Thoracic aorta (tissue), 2 donors: ENCODE results near the gene IGDCC3. TPM values are rescaled to one million over a fixed set of nuclear protein-coding genes. Genes with fewer than 3 reads are reported as not detected.

ENCODE experiments used
- ATAC-seq: fragments of 150-250 bp; one replicate; pipeline ENCODE4 v1.8.0; 2017; ENCODE audit warnings: low read depth; ENCODE audit not compliant: insufficient number of reproducible peaks, low FRiP score
- DNase-seq: peaks from one replicate; pipeline ENCODE4 v3.0.0-alpha.2; 2020; ENCODE audit warnings: low spot score
- H3K27ac ChIP-seq, 2 donors: fragments of 200-600 bp; sonication (generic); 1 replicate in 1 of 2; 2 replicates in 1 of 2; pipeline ENCODE4 v1.5.1; 2016; ENCODE audit warnings: mild to moderate bottlenecking in 2 of 2, moderate library complexity in 2 of 2
- H3K27me3 ChIP-seq: fragments of 200-600 bp; sonication (generic); replicated peaks from 2 replicates; pipeline ENCODE4 v1.6.0; 2016; ENCODE audit warnings: mild to moderate bottlenecking; ENCODE audit not compliant: insufficient read depth
- H3K36me3 ChIP-seq: fragments of 200-600 bp; sonication (generic); one replicate; pipeline ENCODE4 v1.5.1; 2016
- H3K4me1 ChIP-seq, 2 donors: fragments of 200-600 bp; sonication (generic); 1 replicate in 1 of 2; 2 replicates in 1 of 2; pipeline versions ENCODE4 v1.5.1 to v1.6.0; 2016; ENCODE audit warnings: low read depth in 2 of 2, mild to moderate bottlenecking in 1 of 2; ENCODE audit not compliant: control insufficient read depth in 1 of 2
- H3K4me3 ChIP-seq: fragments of 200-600 bp; sonication (generic); 2 replicates; pipeline ENCODE4 v1.5.1; 2016; ENCODE audit warnings: mild to moderate bottlenecking
- H3K9me3 ChIP-seq: fragments of 200-600 bp; sonication (generic); 2 replicates; pipeline ENCODE4 v1.5.1; 2016
- total RNA-seq, 2 donors: library from RNA; depleted of rRNA; stranded (reverse); fragments of >200 nt; gene quantifications; one replicate each; pipeline versions ENCODE4 v1.1.0 to v1.2.3, GENCODE V29; 2016
- TF ChIP-seq, protein P1 (sequence below): fragments of 200-600 bp; sonication (generic); IDR thresholded peaks from one replicate; pipeline ENCODE4 v1.5.1; 2019; ENCODE audit warnings: antibody characterized with exemption

IGDCC3 gene
- total RNA-seq, 2 donors from 2014 or later: not detected

DNA sequence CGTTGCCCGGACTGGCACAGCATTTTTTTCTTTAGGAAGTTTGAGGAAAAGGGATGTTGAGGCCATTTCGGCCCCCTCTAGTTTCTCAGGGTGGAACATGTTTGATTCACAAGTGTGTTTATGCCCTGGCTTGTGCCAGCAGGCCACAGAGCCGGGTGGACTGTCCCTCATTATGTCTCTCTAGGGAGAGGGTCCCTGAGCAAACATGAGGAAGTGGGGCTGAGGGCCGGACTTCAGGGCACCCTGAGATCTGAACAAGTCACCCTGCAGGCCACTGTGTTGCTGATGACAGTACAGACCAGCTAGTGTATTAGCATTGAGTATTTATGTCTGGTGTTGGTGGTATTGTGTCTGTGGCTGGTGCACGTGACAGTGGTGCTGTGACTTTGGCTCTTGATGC, 38.4 kb downstream of the IGDCC3 start:
- Histone ChIP-seq H3K9me3 (no peaks in the 10 kb centered on the region), H3K36me3 (no peaks in the 10 kb centered on the region), H3K27me3 (no peaks in the 10 kb centered on the region), H3K4me3 (no peak overlapping the region), H3K27ac (no peak overlapping the region), H3K4me1 (no peaks in the 10 kb centered on the region)
- no peak for ATAC-seq
- DNase-seq: no peak
- TF ChIP-seq, protein P1, sequence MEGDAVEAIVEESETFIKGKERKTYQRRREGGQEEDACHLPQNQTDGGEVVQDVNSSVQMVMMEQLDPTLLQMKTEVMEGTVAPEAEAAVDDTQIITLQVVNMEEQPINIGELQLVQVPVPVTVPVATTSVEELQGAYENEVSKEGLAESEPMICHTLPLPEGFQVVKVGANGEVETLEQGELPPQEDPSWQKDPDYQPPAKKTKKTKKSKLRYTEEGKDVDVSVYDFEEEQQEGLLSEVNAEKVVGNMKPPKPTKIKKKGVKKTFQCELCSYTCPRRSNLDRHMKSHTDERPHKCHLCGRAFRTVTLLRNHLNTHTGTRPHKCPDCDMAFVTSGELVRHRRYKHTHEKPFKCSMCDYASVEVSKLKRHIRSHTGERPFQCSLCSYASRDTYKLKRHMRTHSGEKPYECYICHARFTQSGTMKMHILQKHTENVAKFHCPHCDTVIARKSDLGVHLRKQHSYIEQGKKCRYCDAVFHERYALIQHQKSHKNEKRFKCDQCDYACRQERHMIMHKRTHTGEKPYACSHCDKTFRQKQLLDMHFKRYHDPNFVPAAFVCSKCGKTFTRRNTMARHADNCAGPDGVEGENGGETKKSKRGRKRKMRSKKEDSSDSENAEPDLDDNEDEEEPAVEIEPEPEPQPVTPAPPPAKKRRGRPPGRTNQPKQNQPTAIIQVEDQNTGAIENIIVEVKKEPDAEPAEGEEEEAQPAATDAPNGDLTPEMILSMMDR: no peak

DNA sequence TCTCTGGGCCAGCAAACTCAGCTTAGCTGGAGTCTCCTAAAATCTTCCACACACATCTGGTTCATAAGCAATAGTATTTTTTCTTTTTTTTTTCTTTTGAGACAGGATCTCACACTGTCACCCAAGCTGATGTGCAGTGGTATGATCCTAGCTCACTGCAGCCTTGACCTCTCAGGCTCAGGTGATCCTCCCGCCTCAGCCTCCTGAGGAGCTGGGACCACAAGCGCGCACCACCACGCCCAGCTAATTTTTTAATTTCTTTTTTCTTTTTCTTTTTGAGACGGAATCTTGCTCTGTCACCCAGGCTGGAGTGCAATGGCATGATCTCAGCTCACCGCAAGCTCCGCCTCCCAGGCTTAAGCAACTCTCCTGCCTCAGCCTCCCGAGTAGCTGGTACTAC, 39.0 kb downstream of the IGDCC3 start:
- no peaks in the 10 kb centered on the region for H3K4me1 ChIP-seq

DNA sequence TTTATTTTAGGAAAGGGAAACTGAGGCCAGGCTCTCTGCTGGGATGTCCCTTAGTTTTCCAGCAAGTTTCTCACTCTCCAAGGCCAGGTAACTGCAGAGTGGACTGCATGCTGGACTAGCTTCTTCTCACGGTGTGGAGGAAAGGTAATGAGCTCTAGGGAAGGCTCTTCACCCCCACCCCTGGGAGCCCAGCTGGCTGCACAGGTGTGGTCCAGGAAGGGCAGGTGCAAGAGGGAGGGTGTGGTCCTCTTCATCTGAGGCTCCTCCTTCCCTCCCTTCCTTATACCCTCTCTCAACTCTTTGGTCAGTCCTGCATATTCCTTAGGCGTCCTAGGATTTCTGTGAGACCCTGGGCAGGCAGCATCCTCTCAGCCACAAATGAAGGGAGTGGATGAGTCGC, 39.4 kb downstream of the IGDCC3 start:
- Histone ChIP-seq H3K4me1 (no peaks in the 10 kb centered on the region), H3K27ac (no peak overlapping the region), H3K27me3 (no peaks in the 10 kb centered on the region), H3K9me3 (no peaks in the 10 kb centered on the region), H3K36me3 (no peaks in the 10 kb centered on the region), H3K4me3 (no peak overlapping the region)
- no peak for DNase-seq
- TF ChIP-seq, protein P1: no peak
- no peak for ATAC-seq

More for the DNA sequence above, 39.0 kb downstream of the IGDCC3 start:
- DNase-seq: no peak
- H3K4me3 ChIP-seq: no peak overlapping the region
- no peaks in the 10 kb centered on the region for H3K27me3 ChIP-seq
- no peaks in the 10 kb centered on the region for H3K9me3 ChIP-seq
- no peak for ATAC-seq
- no peaks in the 10 kb centered on the region for H3K36me3 ChIP-seq
- H3K27ac ChIP-seq: no peak overlapping the region
- TF ChIP-seq, protein P1: no peak

GRCh38 chr15:65337436-65338070, 40.2 kb downstream of the IGDCC3 start:
- no peak for DNase-seq
- TF ChIP-seq, protein P1: no peak
- no peaks in the 10 kb centered on the region for H3K4me1 ChIP-seq

DNA sequence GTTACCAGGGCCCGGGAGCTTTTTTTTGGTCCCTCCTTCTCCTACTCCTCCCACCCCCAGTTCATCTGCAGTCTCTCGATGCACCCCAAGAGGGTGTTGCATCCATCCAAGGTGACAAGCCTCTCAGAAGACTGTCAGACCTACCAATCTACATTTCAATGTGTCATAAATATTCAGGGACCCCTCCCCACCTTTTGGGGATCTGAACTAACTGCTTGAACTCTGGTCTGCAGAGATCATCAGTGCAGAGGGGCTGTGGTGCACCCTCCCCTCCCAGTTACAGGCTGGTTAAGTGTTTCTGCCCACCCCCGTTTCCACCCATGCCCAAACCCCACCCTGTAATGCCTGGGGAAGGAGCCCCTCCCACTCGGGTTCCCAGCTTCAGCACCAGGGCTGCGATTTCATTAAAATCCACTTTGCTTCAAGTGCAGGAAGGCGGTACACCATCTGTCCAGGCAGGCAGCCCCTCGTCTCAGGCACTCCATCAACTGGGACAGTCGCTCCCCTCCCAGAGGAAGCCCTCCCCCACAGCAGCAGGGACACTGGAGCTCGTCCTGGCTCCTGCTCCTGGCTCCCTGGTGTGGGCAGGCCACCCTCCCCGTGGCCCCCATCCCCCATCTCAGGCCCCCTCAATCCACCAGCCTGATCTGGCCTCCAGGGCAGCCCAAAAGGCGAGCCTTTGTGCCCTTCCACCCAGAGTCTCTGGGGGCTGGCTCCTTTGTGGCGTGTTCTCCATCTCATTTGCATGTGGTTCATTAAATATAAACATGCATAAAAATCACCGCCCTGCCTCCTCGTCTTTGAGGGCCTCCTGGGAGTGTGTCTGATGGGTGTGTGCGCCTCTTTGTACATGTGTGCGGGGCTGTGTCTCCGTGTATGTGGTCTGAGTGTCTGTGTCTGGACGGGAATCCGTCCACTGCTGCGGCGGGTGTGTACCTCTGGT, 41.0 kb downstream of the IGDCC3 start:
- DNase-seq (no peak), ATAC-seq (no peak)
- Histone ChIP-seq H3K27ac (no peak overlapping the region), H3K4me1 (no peaks in the 10 kb centered on the region), H3K4me3 (no peak overlapping the region), H3K27me3 (no peaks in the 10 kb centered on the region), H3K9me3 (no peaks in the 10 kb centered on the region), H3K36me3 (no peaks in the 10 kb centered on the region)
- TF ChIP-seq, protein P1: no peak

More at GRCh38 chr15:65337436-65338070, 40.2 kb downstream of the IGDCC3 start:
- Histone ChIP-seq H3K27ac (no peak overlapping the region), H3K4me3 (no peak overlapping the region), H3K27me3 (no peaks in the 10 kb centered on the region), H3K36me3 (no peaks in the 10 kb centered on the region), H3K9me3 (no peaks in the 10 kb centered on the region)
- ATAC-seq: no peak
